Liver (tissue), 3 donors: ENCODE results near the gene TGIF1.
A peak's percentile ranks its signal among the peaks of the same experiment; 100 is the strongest.

Source experiments
- EGR1 ChIP-seq, 2 donors: IDR thresholded peaks; 2 replicates each; pipeline ENCODE4 v1.6.1; 2016 to 2018; ENCODE audit warnings: antibody characterized with exemption in 2 of 2, low read depth in 2 of 2
- GABPA ChIP-seq, 2 donors: IDR thresholded peaks in 1 of 2; conservative IDR thresholded peaks in 1 of 2; 2 replicates each; pipeline ENCODE4 v1.6.1; 2016; ENCODE audit warnings: antibody characterized with exemption in 2 of 2, mild to moderate bottlenecking in 1 of 2, moderate library complexity in 1 of 2
- TAF1 ChIP-seq: conservative IDR thresholded peaks from 2 replicates; pipeline ENCODE4 v1.6.1; 2016; ENCODE audit warnings: antibody characterized with exemption, mild to moderate bottlenecking
- YY1 ChIP-seq: IDR thresholded peaks from 2 replicates; pipeline ENCODE4 v1.6.1; 2016; ENCODE audit warnings: antibody characterized with exemption, mild to moderate bottlenecking
- TF ChIP-seq, protein P1 (sequence below): fragments of 150-350 bp; IDR thresholded peaks from 2 replicates; pipeline ENCODE4 v1.5.1; 2017; ENCODE audit warnings: improper control_type of control experiment, low read depth, low read length; ENCODE audit not compliant: missing input control
- donor health status: healthy.
- donor health status: healthy.

DNA sequence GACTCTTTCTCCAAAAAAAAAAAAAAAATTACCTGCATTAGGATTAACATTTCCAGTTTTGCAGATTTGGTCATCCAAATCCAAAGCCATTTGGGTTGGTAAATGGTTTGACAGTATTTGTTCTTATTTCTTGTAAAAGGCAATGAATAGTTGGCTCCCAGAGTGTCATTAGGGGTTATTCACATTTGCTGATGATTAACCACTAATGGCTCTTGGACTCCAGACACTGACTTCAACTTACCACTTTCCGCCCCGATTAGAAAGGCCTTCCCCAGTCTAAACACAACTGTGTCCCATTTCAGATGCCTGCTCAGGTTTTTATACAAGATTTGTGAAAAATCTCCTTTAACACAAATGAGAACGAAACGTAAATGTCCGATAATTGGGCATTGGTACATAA, 9.6 kb upstream of the TGIF1 start:
- no peak for TF ChIP-seq GABPA (IDR thresholded peaks at IDR 0.05 in 1 of 2, conservative IDR thresholded peaks at IDR 0.05 in 1 of 2)
- TF ChIP-seq, protein P1, sequence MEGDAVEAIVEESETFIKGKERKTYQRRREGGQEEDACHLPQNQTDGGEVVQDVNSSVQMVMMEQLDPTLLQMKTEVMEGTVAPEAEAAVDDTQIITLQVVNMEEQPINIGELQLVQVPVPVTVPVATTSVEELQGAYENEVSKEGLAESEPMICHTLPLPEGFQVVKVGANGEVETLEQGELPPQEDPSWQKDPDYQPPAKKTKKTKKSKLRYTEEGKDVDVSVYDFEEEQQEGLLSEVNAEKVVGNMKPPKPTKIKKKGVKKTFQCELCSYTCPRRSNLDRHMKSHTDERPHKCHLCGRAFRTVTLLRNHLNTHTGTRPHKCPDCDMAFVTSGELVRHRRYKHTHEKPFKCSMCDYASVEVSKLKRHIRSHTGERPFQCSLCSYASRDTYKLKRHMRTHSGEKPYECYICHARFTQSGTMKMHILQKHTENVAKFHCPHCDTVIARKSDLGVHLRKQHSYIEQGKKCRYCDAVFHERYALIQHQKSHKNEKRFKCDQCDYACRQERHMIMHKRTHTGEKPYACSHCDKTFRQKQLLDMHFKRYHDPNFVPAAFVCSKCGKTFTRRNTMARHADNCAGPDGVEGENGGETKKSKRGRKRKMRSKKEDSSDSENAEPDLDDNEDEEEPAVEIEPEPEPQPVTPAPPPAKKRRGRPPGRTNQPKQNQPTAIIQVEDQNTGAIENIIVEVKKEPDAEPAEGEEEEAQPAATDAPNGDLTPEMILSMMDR: no peak
- peak; percentile 55 for TF ChIP-seq YY1
- TF ChIP-seq TAF1: no peak
- no peak for TF ChIP-seq EGR1 (IDR thresholded peaks at IDR 0.05; ENCODE audit: low read depth in 2 of 2)
